Gastrocnemius medialis (tissue), 4 donors: ENCODE results near the gene LIPI.

Experiments
- CTCF ChIP-seq, 5 experiments: fragments of 450-650 bp in 3 of 5; fragments of 200-600 bp in 2 of 5; sonication (generic) in 2 of 5; IDR thresholded peaks in 4 of 5; conservative IDR thresholded peaks in 1 of 5; 1 replicate in 4 of 5; 2 replicates in 1 of 5; pipeline ENCODE4 v1.5.1; 2016 to 2019; ENCODE audit warnings: antibody characterized with exemption in 5 of 5, mild to moderate bottlenecking in 3 of 5, moderate library complexity in 3 of 5
- POLR2A ChIP-seq, 2 donors: fragments of 450-650 bp; IDR thresholded peaks; one replicate each; pipeline ENCODE4 v1.6.1; 2017; ENCODE audit warnings: antibody characterized with exemption in 2 of 2, mild to moderate bottlenecking in 2 of 2, moderate library complexity in 2 of 2

- peak in 4 of 5 experiments; percentile 36 to 65 (median 46) for TF ChIP-seq CTCF (IDR thresholded peaks at IDR 0.05 in 4 of 5, conservative IDR thresholded peaks at IDR 0.05 in 1 of 5)
- TF ChIP-seq POLR2A (IDR thresholded peaks at IDR 0.05): no peak
These were observed 49.0 kb upstream of the LIPI start for GRCh38 chr21:14259747-14260146.
